Measurements from ENCODE around the gene DNAH9.
A peak's percentile ranks its signal among the peaks of the same experiment; 100 is the strongest.

The DNAH9 gene

GRCh38 chr17:11601661-11602060 is 3.4 kb downstream of the DNAH9 start:
- no peak for DNase-seq

GRCh38 chr17:11608396-11608795 is 10.1 kb downstream of the DNAH9 start:
- no peak for DNase-seq

GRCh38 chr17:11610999-11611566 is 12.8 kb downstream of the DNAH9 start:
- DNase-seq: no peak

GRCh38 chr17:11612956-11613355 is 14.7 kb downstream of the DNAH9 start:
- no peak for DNase-seq

- no peak for DNase-seq
Measured at GRCh38 chr17:11618861-11619566, 20.7 kb downstream of the DNAH9 start.

- no peak for DNase-seq
Measured at GRCh38 chr17:11622492-11622891, 24.2 kb downstream of the DNAH9 start.

- DNase-seq: no peak
Measured at GRCh38 chr17:11624976-11625375, 26.7 kb downstream of the DNAH9 start.

GRCh38 chr17:11625878-11626277 is 27.6 kb downstream of the DNAH9 start:
- no peak for DNase-seq

- DNase-seq: no peak
Measured at GRCh38 chr17:11627301-11627940, 29.2 kb downstream of the DNAH9 start.

GRCh38 chr17:11628374-11628773 is 30.1 kb downstream of the DNAH9 start:
- DNase-seq: no peak

GRCh38 chr17:11628831-11629230 is 30.6 kb downstream of the DNAH9 start:
- no peak for DNase-seq

GRCh38 chr17:11636771-11637170 is 38.5 kb downstream of the DNAH9 start:
- no peak for DNase-seq

- no peak for DNase-seq
Measured at GRCh38 chr17:11637796-11638195, 39.5 kb downstream of the DNAH9 start.

- DNase-seq: peak; percentile 7
Measured at GRCh38 chr17:11638700-11639265, 40.5 kb downstream of the DNAH9 start.

GRCh38 chr17:11639736-11640462 is 41.6 kb downstream of the DNAH9 start:
- DNase-seq: no peak

GRCh38 chr17:11640463-11640814 is 42.2 kb downstream of the DNAH9 start:
- no peak for DNase-seq

GRCh38 chr17:11641521-11642275 is 43.4 kb downstream of the DNAH9 start:
- no peak for DNase-seq

- DNase-seq: no peak
Measured at GRCh38 chr17:11642655-11643054, 44.4 kb downstream of the DNAH9 start.

- no peak for DNase-seq
Measured at GRCh38 chr17:11643851-11644250, 45.6 kb downstream of the DNAH9 start.

- DNase-seq: peak; percentile 53
Measured at GRCh38 chr17:11644265-11645212, 46.3 kb downstream of the DNAH9 start.

GRCh38 chr17:11645426-11645825 is 47.2 kb downstream of the DNAH9 start:
- no peak for DNase-seq

- DNase-seq: no peak
Measured at GRCh38 chr17:11651089-11651488, 52.8 kb downstream of the DNAH9 start.
